Fibroblast of skin of left biceps (primary cell): ENCODE data around the gene FXYD5.

ENCODE experiments used
- DNase-seq, 2 experiments: peaks; one replicate each; pipeline ENCODE4 v3.0.0-alpha.2; 2013; ENCODE audit warnings: low read depth in 2 of 2

FXYD5 gene

GRCh38 chr19:35212241-35212640 is 57.7 kb downstream of the FXYD5 start:
- DNase-seq, result no peak

GRCh38 chr19:35213663-35214632 is 59.4 kb downstream of the FXYD5 start:
- no peak for DNase-seq

GRCh38 chr19:35214766-35215422 is 60.4 kb downstream of the FXYD5 start:
- DNase-seq, result no peak

DNA sequence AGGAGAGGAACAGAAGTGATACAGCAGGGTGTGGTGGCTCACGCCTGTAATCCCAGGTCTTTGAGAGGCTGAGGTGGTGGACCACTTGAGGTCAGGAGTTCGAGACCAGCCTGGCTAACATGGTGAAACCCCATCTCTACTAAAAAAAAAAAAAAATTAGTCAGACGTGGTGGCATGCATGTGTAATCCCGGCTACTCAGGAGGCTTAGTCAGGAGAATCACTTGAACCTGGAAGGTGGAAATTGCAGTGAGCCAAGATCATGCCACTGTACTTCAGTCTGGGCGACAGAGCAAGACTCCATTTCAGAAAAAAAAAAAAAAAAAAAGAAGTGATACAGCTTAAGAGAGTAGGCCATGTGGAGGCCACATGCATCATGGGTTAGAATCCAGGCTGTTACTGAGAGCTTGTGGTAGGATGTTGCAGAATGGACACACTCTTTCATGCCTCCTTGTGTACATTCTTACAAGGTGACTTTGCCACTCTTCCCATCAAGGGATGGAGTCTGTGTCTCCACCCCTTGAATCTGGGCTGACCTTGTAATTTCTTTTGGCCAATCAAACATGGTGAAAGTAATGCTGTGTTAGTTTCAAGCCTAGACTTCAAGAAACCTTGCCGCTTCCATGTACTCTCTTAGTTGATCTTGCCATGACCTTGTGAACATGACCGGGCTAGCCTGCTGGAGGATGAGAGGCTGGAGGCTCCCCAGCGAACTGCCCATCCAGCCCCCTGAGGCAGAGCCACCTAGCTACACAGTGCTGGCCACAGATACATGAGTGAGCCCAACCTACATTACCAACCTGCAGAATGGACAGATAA is 61.7 kb downstream of the FXYD5 start:
- DNase-seq, result no peak

- DNase-seq, result no peak
These were observed 62.5 kb downstream of the FXYD5 start for GRCh38 chr19:35216833-35217648.

DNA sequence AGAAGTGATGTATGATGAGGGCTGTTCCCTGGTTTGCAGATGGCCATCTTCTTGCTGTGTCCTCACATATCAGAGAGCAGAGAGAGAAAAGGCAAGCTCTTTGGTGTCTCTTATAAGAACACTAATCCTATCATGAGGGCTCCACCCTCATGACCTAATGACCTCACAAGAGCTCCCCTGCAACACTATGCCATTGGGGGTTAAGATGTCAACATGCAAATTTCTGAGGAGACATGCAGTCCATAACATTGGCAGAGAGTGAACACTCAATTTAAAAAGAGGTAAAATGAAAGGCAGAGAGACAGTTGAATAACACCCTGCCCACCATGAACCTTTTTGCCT is 63.1 kb downstream of the FXYD5 start:
- no peak for DNase-seq

DNA sequence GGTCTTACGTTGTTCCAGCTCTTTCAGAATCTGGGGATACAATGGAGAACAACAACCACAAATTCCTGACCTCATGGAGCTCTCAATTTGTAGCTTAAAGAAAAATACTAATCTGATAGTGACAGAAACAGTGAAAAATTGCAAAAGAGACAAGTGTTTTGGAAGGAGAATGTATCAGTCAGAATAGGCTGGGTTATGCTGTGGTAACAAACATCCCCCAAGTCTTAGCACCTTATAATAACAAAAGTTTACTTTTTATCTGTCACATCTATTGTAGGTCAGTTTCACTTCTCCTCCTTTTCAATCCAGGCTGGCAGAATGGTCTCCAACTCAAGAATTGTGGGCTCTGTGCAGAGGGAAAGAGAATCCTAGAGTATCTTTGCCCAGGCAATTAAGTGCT is 64.5 kb downstream of the FXYD5 start:
- DNase-seq, result no peak
